ENCODE measurements around the gene CRKL. TPM values are rescaled to one million over a fixed set of nuclear protein-coding genes. Genes with fewer than 3 reads are reported as not detected.

CRKL gene
- total RNA-seq, 1 experiment from 2014 or later, result 69.9 TPM

DNA sequence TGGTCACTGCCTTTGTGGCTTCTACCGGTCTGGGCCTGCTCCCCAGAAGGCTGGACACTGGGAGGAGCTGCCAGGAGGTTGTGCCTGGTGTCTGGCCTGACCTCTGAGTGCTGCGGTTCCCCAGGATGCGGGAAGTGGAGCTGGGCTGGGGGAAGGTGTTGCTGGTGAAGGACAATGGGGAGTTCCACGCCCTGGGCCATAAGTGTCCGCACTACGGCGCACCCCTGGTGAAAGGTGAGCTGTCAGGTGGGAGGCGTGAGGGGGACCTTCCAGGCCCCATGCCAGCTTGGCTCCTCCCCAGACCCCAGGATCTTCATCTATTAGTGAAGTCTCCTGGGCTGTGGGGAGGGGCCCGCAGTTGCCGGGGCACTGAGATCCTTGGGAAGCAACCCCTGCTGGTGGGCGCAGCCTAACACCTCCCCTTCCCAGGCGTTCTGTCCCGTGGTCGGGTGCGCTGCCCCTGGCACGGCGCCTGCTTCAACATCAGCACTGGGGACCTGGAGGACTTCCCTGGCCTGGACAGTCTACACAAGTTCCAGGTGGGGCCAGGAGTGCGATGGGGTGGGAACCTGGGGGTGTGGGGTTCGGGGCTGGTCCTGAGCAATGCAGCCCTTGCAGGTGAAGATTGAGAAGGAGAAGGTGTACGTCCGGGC, 56.6 kb downstream of the CRKL start:
- TF ChIP-seq, protein P1, sequence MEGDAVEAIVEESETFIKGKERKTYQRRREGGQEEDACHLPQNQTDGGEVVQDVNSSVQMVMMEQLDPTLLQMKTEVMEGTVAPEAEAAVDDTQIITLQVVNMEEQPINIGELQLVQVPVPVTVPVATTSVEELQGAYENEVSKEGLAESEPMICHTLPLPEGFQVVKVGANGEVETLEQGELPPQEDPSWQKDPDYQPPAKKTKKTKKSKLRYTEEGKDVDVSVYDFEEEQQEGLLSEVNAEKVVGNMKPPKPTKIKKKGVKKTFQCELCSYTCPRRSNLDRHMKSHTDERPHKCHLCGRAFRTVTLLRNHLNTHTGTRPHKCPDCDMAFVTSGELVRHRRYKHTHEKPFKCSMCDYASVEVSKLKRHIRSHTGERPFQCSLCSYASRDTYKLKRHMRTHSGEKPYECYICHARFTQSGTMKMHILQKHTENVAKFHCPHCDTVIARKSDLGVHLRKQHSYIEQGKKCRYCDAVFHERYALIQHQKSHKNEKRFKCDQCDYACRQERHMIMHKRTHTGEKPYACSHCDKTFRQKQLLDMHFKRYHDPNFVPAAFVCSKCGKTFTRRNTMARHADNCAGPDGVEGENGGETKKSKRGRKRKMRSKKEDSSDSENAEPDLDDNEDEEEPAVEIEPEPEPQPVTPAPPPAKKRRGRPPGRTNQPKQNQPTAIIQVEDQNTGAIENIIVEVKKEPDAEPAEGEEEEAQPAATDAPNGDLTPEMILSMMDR (IDR thresholded peaks at IDR 0.05; ENCODE audit: unreplicated experiment), result no peak
- CTCF ChIA-PET, result interaction anchor here (0.6 to 1.2 kb wide), 2 partner anchors 34 to 88 kb away, joined by 3 read pairs; no protein-coding TSS in a partner anchor
- no peak overlapping the region for H3K4me3 Mint-ChIP-seq (ENCODE audit: low read depth, unreplicated experiment)
- no peak for DNase-seq
- H3K9me3 Mint-ChIP-seq (ENCODE audit: low read depth, unreplicated experiment), result peaks cover 1% of the 10 kb centered on the region
- H3K27me3 Mint-ChIP-seq (ENCODE audit: unreplicated experiment), result peaks cover 17% of the 10 kb centered on the region
- H3K4me1 Mint-ChIP-seq (ENCODE audit: low read depth, unreplicated experiment), result no peaks in the 10 kb centered on the region
- intact Hi-C loops (cut with micrococcal nuclease; ENCODE audit: unreplicated experiment), result no loop called here
- H3K27ac Mint-ChIP-seq (ENCODE audit: unreplicated experiment), result no peak overlapping the region
- no TSS peak for BruUV-seq (replicated peaks)
- peaks cover 7% of the 10 kb centered on the region for H3K36me3 Mint-ChIP-seq (ENCODE audit: insufficient read depth, unreplicated experiment)

DNA sequence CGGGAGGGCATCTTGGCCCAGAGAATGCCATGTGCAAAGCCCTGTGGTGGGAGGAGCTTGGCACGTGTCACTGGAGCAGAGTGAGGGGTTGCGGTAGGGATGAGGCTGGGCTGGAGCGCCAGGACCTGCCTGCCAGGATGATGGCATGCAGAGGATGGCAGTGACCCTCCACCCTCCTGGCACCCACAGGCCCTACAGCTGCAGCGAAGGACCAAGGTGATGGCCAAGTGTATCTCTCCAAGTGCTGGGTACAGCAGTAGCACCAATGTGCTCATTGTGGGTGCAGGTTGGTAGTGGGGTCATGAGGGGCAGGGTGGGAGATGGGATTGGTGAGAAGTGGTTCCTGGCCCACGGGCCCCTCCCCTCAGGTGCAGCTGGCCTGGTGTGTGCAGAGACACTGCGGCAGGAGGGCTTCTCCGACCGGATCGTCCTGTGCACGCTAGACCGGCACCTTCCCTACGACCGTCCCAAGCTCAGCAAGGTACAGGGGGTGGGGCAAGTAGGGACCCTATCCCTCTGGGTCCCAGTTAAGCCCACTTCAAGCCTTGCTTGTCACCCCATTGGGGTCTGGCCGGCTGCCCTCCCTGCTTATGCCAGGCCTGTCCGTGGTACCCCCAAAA, 57.2 kb downstream of the CRKL start:
- CTCF ChIA-PET, result interaction anchor here (0.6 to 1.2 kb wide), 2 partner anchors 35 to 89 kb away, joined by 3 read pairs; no protein-coding TSS in a partner anchor
- Mint-ChIP-seq H3K4me1 (ENCODE audit: low read depth, unreplicated experiment) (no peaks in the 10 kb centered on the region), H3K9me3 (ENCODE audit: low read depth, unreplicated experiment) (peaks cover 5% of the 10 kb centered on the region), H3K36me3 (ENCODE audit: insufficient read depth, unreplicated experiment) (peaks cover 14% of the 10 kb centered on the region), H3K27me3 (ENCODE audit: unreplicated experiment) (peaks cover 24% of the 10 kb centered on the region), H3K27ac (ENCODE audit: unreplicated experiment) (no peak overlapping the region), H3K4me3 (ENCODE audit: low read depth, unreplicated experiment) (no peak overlapping the region)
- intact Hi-C loops (cut with micrococcal nuclease; ENCODE audit: unreplicated experiment), result no loop called here
- TF ChIP-seq, protein P1 (IDR thresholded peaks at IDR 0.05; ENCODE audit: unreplicated experiment), result no peak
- BruUV-seq (replicated peaks), result no TSS peak
- DNase-seq, result no peak

DNA sequence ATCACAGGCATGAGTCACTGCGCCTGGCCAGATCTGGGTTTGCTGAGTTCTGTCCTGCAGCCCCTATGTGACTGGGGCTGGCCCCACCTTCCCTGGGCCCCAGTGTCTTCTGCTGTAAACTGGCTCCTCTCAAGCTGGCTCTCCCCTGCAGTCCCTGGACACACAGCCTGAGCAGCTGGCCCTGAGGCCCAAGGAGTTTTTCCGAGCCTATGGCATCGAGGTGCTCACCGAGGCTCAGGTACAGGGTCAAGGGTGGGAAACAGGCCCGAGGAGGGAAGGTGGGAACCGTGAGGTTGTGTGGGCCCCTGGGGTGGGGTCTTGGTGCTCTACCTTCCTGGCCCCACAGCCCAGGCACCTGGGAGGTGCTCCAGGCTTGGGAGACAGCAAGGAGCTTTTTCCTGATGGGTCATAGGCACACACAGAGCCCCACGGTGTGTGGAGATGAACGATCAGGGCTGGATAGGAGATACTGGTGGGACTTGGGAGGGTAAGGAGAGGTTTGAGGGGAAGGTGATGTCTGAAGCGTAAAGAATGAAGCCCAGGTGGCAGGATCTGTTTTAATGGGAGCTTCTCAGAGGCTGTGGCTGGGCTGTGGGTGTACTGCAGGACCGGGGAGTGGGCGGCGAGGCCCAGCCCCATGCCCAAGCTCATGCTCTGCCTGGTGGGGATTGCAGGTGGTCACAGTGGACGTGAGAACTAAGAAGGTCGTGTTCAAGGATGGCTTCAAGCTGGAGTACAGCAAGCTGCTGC, 58.5 kb downstream of the CRKL start:
- peaks cover 25% of the 10 kb centered on the region for H3K27me3 Mint-ChIP-seq (ENCODE audit: unreplicated experiment)

DNA sequence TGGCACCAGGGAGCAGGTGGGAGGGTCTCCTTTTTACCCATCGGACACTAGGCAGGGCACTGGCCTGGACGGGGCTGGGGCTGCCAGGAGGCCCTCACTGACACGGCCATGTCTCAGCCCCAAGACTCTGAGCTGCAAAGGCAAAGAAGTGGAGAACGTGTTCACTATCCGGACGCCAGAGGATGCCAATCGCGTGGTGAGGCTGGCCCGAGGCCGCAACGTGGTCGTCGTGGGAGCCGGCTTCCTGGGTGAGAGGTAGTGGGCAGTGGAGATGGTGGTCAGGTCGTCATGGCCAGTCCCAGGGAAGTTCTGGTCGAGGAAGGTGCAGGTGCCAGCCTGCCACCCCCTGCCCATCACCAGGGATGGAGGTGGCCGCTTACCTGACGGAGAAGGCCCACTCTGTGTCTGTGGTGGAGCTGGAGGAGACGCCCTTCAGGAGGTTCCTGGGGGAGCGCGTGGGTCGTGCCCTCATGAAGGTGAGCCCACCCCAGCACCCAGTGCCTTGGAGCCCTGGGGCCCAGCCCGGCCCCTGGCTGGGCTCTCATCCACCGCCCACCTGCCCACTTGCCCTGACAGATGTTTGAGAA, 59.2 kb downstream of the CRKL start:
- Mint-ChIP-seq H3K9me3 (ENCODE audit: low read depth, unreplicated experiment) (peaks cover 5% of the 10 kb centered on the region), H3K27ac (ENCODE audit: unreplicated experiment) (no peak overlapping the region), H3K4me1 (ENCODE audit: low read depth, unreplicated experiment) (no peaks in the 10 kb centered on the region), H3K4me3 (ENCODE audit: low read depth, unreplicated experiment) (no peak overlapping the region), H3K27me3 (ENCODE audit: unreplicated experiment) (peaks cover 25% of the 10 kb centered on the region), H3K36me3 (ENCODE audit: insufficient read depth, unreplicated experiment) (peaks cover 17% of the 10 kb centered on the region)
- CTCF ChIA-PET, result interaction anchor here (1.2 kb wide), 1 partner anchor 25 kb away, joined by 3 read pairs; no protein-coding TSS in a partner anchor
- TF ChIP-seq, protein P1 (IDR thresholded peaks at IDR 0.05; ENCODE audit: unreplicated experiment), result no peak
- intact Hi-C loops (cut with micrococcal nuclease; ENCODE audit: unreplicated experiment), result no loop called here
- BruUV-seq (replicated peaks), result no TSS peak
- DNase-seq, result no peak

More for the DNA sequence above, 58.5 kb downstream of the CRKL start:
- CTCF ChIA-PET, result interaction anchor here (1.2 kb wide), 1 partner anchor 25 kb away, joined by 3 read pairs; no protein-coding TSS in a partner anchor
- BruUV-seq (replicated peaks), result no TSS peak
- Mint-ChIP-seq H3K4me3 (ENCODE audit: low read depth, unreplicated experiment) (no peak overlapping the region), H3K4me1 (ENCODE audit: low read depth, unreplicated experiment) (no peaks in the 10 kb centered on the region), H3K36me3 (ENCODE audit: insufficient read depth, unreplicated experiment) (peaks cover 16% of the 10 kb centered on the region), H3K9me3 (ENCODE audit: low read depth, unreplicated experiment) (peaks cover 5% of the 10 kb centered on the region), H3K27ac (ENCODE audit: unreplicated experiment) (no peak overlapping the region)
- TF ChIP-seq, protein P1 (IDR thresholded peaks at IDR 0.05; ENCODE audit: unreplicated experiment), result no peak
- DNase-seq, result no peak
- intact Hi-C loops (cut with micrococcal nuclease; ENCODE audit: unreplicated experiment), result no loop called here
